ENCODE results near the gene CEP128. TPM values are rescaled to one million over a fixed set of nuclear protein-coding genes. Genes with fewer than 3 reads are reported as not detected.

Gene CEP128
- polyA plus RNA-seq, 1 of the 3 experiments (the other 2 are of a cell fraction): 1.2 TPM

- TF ChIP-seq REST (IDR thresholded peaks at IDR 0.05; ENCODE audit: low read depth, low read length): no peak
- TF ChIP-seq ZBTB33 (IDR thresholded peaks at IDR 0.05; ENCODE audit: borderline replicate concordance, low read depth): no peak
- TF ChIP-seq NRF1 (IDR thresholded peaks at IDR 0.05; ENCODE audit: low read depth, low read length): no peak
- no peak for TF ChIP-seq FOSL2 (IDR thresholded peaks at IDR 0.05; ENCODE audit: borderline replicate concordance, low read depth)
- TF ChIP-seq RAD21 (IDR thresholded peaks at IDR 0.05; ENCODE audit: low read length): no peak
Observed at GRCh38 chr14:80644826-80645225, 296.7 kb downstream of the CEP128 start (continued).

GRCh38 chr14:80638620-80639515 lies 302.7 kb downstream of the CEP128 start:
- peaks cover 0 to 19% of the 10 kb centered on the region in 2 experiments; a peak in 2 of 4 replicates for H3K4me1 ChIP-seq (ENCODE audit: control insufficient read depth in 1 of 2, insufficient read depth in 2 of 2, low read depth in 1 of 2, low read length in 1 of 2)
- H3K4me2 ChIP-seq: peak overlapping the region; percentile 59
- H3F3A ChIP-seq (replicated peaks; ENCODE audit: insufficient read depth): peaks cover 26% of the 10 kb centered on the region
- POLR2A ChIA-PET: no interaction called here
- H3K9ac ChIP-seq: no peak overlapping the region; the same call in 1 of the 2 replicates
- peak overlapping the region; percentile 73 to 81; a peak in 3 of 4 replicates for H3K27ac ChIP-seq (ENCODE audit: low read depth in 2 of 2, low read length in 1 of 2)
- CTCF ChIA-PET: no interaction called here
- H3K36me3 ChIP-seq (replicated peaks in 1 of 2; ENCODE audit: control insufficient read depth in 1 of 2, insufficient read depth in 2 of 2, low read length in 1 of 2): no peaks in the 10 kb centered on the region
- no peaks in the 10 kb centered on the region for H4K20me1 ChIP-seq (ENCODE audit: insufficient read depth)
- H3K4me3 ChIP-seq (ENCODE audit: low read depth in 2 of 2, low read length in 1 of 2): no peak overlapping the region
- H3K27me3 ChIP-seq (ENCODE audit: insufficient read depth): no peaks in the 10 kb centered on the region
- no peak overlapping the region for H2AFZ ChIP-seq (ENCODE audit: low read depth)
- H3K79me2 ChIP-seq (ENCODE audit: insufficient read depth): no peaks in the 10 kb centered on the region
- 0 out of 2 replicates have a peak, but pooled peaks cover 6% of the 10 kb centered on the region for H3K9me2 ChIP-seq
- 18% methylated on average over 6 of the region's 6 CpGs for WGBS (ENCODE audit: low lambda C conversion rate)
- no peaks in the 10 kb centered on the region for H3K9me3 ChIP-seq
- DNase-seq: no peak
- TF ChIP-seq JUND (IDR thresholded peaks at IDR 0.05) (peak; percentile 89), TEAD4 (IDR thresholded peaks at IDR 0.05; ENCODE audit: borderline replicate concordance, insufficient read depth) (peak; percentile 82), RXRA (IDR thresholded peaks at IDR 0.05; ENCODE audit: borderline replicate concordance, low read depth) (peak; percentile 76), EP300 (IDR thresholded peaks at IDR 0.05; ENCODE audit: borderline replicate concordance in 1 of 2, low read depth in 1 of 2, low read length in 1 of 2) (peak in 1 of 2 experiments; percentile 85; a peak in 3 of 4 replicates), MEF2A (IDR thresholded peaks at IDR 0.05; ENCODE audit: borderline replicate concordance, low read depth) (peak; percentile 53; the same call in 1 of the 2 replicates), EZH2phosphoT487 (IDR thresholded peaks at IDR 0.05; ENCODE audit: borderline replicate concordance, low read depth) (no peak), NFIC (IDR thresholded peaks at IDR 0.05; ENCODE audit: borderline replicate concordance) (0 out of 2 replicates have a peak, but pooled peaks have one; percentile 36), CHD2 (IDR thresholded peaks at IDR 0.05; ENCODE audit: low read length, partially characterized antibody) (no peak), TCF12 (IDR thresholded peaks at IDR 0.05) (peak; percentile 69), ZBTB33 (IDR thresholded peaks at IDR 0.05; ENCODE audit: borderline replicate concordance, low read depth) (peak; percentile 64; the same call in 1 of the 2 replicates), USF1 (IDR thresholded peaks at IDR 0.05; ENCODE audit: borderline replicate concordance, low read depth) (no peak), ELF1 (IDR thresholded peaks at IDR 0.05) (peak; percentile 53; the same call in 1 of the 2 replicates), FOSL2 (IDR thresholded peaks at IDR 0.05; ENCODE audit: borderline replicate concordance, low read depth) (peak; percentile 83), MAX (IDR thresholded peaks at IDR 0.05; ENCODE audit: low read depth) (no peak; the same call in 1 of the 2 replicates), GABPA (IDR thresholded peaks at IDR 0.05; ENCODE audit: low read depth) (no peak)

All from SK-N-SH (cell line).